Tibial artery (tissue), 4 donors: ENCODE data around the gene MAX.

Experiments
- DNase-seq, 2 donors: peaks; one replicate each; pipeline ENCODE4 v3.0.0-alpha.2; 2019
- H3K27ac ChIP-seq, 2 donors: fragments of 200-600 bp; sonication (generic) in 1 of 2; 1 replicate in 1 of 2; 2 replicates in 1 of 2; pipeline ENCODE4 v1.5.1; 2018 to 2019; ENCODE audit warnings: mild to moderate bottlenecking in 1 of 2
- H3K27me3 ChIP-seq, 2 donors: fragments of 200-600 bp; sonication (generic) in 1 of 2; one replicate each; pipeline versions ENCODE4 v1.5.1 to v1.6.0; 2016 to 2019
- H3K36me3 ChIP-seq, 3 donors: fragments of 200-600 bp; sonication (generic) in 2 of 3; one replicate each; pipeline ENCODE4 v1.5.1; 2016 to 2019; ENCODE audit warnings: mild to moderate bottlenecking in 2 of 3
- H3K4me1 ChIP-seq, 4 donors: fragments of 200-600 bp; sonication (generic) in 2 of 4; 1 replicate in 3 of 4; 2 replicates in 1 of 4; pipeline ENCODE4 v1.5.1; 2016 to 2019
- H3K4me3 ChIP-seq, 2 donors: fragments of 200-600 bp; sonication (generic) in 1 of 2; 1 replicate in 1 of 2; 2 replicates in 1 of 2; pipeline ENCODE4 v1.5.1; 2018 to 2019; ENCODE audit warnings: mild to moderate bottlenecking in 2 of 2
- H3K9me3 ChIP-seq, 3 donors: fragments of 200-600 bp; sonication (generic) in 1 of 3; one replicate each; pipeline ENCODE4 v1.5.1; 2016 to 2019
- intact Hi-C: fragments of 100-400 bp; cut with DNase I; formaldehyde crosslinking; loops from one replicate; pipeline ENCODE4 v1.15.0; 2023; ENCODE audit warnings: low total_unique reads
- TF ChIP-seq, protein P1 (sequence below), 2 experiments: fragments of 200-600 bp in 1 of 2; fragments of 450-650 bp in 1 of 2; IDR thresholded peaks; one replicate each; pipeline ENCODE4 v1.5.1; 2017 to 2019; ENCODE audit warnings: antibody characterized with exemption in 2 of 2, mild to moderate bottlenecking in 1 of 2, moderate library complexity in 1 of 2

The MAX gene

DNA sequence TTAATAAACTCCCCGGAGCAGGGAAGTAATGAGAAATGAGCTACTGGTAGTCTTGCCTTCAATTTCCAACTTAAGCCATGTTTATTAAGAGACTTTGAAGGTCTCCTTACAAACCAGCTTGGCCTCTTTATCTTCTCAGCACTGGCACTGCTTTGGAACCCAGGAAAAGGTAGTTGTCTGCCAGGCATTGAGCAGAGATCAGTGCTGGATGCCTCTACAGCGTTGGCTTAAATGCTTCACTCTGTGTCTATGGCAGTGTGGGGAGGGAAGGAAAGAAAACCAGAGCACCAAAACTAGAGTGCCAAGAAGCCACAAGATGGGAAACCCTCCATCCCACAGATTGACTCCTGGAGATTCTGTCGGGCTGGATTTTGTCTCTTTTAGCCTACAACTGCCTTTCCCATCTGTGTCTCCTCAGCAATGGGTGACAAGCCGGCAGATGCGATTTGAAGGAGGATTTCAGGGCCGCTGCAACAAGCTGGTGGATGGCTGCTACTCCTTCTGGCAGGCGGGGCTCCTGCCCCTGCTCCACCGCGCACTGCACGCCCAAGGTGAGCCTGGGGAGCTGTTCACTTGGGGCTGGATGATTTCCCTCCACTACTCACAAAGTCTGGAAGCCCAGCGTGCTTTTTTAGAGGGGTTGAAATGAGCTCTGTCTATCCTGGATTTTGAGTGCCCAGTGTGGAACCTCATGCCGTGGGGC is 58.3 kb downstream of the MAX start:
- Histone ChIP-seq H3K9me3 (no peaks in the 10 kb centered on the region), H3K4me3 (no peak overlapping the region), H3K36me3 (peaks cover 8 to 66% (median 42%) of the 10 kb centered on the region in 3 donors), H3K27me3 (no peaks in the 10 kb centered on the region), H3K4me1 (no peaks in the 10 kb centered on the region), H3K27ac (no peak overlapping the region)
- intact Hi-C loops: no loop called here
- DNase-seq: no peak
- TF ChIP-seq, protein P1, sequence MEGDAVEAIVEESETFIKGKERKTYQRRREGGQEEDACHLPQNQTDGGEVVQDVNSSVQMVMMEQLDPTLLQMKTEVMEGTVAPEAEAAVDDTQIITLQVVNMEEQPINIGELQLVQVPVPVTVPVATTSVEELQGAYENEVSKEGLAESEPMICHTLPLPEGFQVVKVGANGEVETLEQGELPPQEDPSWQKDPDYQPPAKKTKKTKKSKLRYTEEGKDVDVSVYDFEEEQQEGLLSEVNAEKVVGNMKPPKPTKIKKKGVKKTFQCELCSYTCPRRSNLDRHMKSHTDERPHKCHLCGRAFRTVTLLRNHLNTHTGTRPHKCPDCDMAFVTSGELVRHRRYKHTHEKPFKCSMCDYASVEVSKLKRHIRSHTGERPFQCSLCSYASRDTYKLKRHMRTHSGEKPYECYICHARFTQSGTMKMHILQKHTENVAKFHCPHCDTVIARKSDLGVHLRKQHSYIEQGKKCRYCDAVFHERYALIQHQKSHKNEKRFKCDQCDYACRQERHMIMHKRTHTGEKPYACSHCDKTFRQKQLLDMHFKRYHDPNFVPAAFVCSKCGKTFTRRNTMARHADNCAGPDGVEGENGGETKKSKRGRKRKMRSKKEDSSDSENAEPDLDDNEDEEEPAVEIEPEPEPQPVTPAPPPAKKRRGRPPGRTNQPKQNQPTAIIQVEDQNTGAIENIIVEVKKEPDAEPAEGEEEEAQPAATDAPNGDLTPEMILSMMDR (IDR thresholded peaks at IDR 0.05): no peak

DNA sequence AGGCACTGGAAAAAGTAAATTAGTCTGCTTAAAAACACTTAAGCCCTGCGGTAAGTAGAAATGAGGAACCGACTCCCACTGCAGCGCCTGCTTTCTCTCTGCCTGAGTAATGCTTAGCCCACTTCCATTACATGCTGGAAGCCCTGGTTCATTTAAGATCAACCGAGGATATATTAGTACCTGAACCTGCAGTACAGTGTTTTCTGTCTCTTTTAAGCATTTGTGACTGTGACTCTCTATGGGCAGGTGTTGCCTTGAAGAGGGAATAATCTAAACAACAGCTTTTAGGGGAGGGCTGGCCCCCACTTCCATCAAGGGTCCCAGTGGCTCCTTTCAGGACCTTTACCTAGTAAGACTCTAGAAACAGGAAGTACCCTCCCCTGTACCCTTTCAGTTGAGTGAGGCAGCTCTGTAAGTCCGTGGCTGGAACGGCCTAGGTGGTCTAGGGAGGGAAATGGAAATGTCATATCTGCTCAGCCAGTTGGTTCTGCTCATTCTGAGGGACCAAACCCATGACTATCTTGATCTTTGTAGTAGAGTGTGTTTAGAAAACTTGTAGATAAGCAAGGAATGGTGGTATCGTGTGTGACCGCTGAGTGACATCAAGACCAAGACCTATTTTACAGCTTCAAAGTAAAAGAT is 59.5 kb downstream of the MAX start:
- H3K36me3 ChIP-seq: peaks cover 8 to 57% (median 42%) of the 10 kb centered on the region in 3 donors
- no peaks in the 10 kb centered on the region for H3K27me3 ChIP-seq
- H3K4me3 ChIP-seq: no peak overlapping the region
- no peak overlapping the region for H3K27ac ChIP-seq
- H3K4me1 ChIP-seq: no peaks in the 10 kb centered on the region
- intact Hi-C loops: no loop called here
- DNase-seq: no peak
- no peaks in the 10 kb centered on the region for H3K9me3 ChIP-seq
- TF ChIP-seq, protein P1 (IDR thresholded peaks at IDR 0.05): no peak

DNA sequence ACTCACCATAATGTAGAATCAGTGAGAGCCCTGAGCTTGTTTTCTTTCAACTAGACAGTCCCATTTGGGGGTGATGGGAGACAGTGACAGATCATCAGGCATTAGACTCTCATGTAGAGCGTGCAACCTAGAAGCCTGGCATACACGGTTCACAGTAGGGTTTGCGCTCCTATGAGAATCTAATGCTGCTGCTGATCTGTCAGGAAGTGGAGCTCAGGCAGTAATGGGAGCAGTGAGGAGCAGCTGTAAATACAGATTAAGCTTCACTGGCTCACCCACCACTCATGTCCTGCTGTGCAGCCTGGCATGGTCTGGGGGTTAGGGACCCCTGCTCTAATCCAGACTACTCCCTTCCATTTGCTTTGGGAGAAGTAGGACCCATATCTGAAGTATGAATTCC is 60.0 kb downstream of the MAX start:
- no peak overlapping the region for H3K27ac ChIP-seq
- no peaks in the 10 kb centered on the region for H3K9me3 ChIP-seq
- DNase-seq: no peak
- no peaks in the 10 kb centered on the region for H3K4me1 ChIP-seq
- no peaks in the 10 kb centered on the region for H3K27me3 ChIP-seq
- intact Hi-C loops: no loop called here
- TF ChIP-seq, protein P1 (IDR thresholded peaks at IDR 0.05): no peak
- peaks cover 8 to 57% (median 42%) of the 10 kb centered on the region in 3 donors for H3K36me3 ChIP-seq
- H3K4me3 ChIP-seq: no peak overlapping the region

DNA sequence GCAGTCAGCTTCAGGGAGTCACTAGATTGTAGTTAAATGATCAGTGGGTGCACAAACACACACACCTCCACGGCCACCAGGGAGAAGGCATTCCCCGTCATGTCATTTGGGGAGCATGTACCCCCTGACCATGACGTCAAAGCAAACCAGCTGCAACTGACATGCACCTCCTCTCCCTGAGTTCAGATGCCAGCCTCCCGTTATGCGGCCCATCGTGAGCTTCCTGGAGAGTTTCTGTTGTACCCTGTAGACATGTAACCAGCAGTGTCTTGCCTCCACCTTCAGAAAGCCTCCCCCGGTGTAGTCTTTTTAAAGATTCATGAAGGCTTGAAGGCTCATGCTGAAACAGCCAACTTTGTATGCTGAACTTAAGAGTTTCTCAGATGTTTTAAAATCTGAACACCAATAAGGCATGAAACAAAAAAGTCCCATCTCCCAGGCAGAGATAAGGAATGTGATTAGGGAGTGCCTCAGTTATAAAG is 60.8 kb downstream of the MAX start:
- DNase-seq: no peak
- intact Hi-C loops: no loop called here
- no peak overlapping the region for H3K4me3 ChIP-seq
- H3K27me3 ChIP-seq: no peaks in the 10 kb centered on the region
- H3K9me3 ChIP-seq: no peaks in the 10 kb centered on the region
- no peak overlapping the region for H3K27ac ChIP-seq
- TF ChIP-seq, protein P1 (IDR thresholded peaks at IDR 0.05): no peak
- H3K4me1 ChIP-seq: no peaks in the 10 kb centered on the region
- H3K36me3 ChIP-seq: peaks cover 8 to 56% (median 42%) of the 10 kb centered on the region in 3 donors

DNA sequence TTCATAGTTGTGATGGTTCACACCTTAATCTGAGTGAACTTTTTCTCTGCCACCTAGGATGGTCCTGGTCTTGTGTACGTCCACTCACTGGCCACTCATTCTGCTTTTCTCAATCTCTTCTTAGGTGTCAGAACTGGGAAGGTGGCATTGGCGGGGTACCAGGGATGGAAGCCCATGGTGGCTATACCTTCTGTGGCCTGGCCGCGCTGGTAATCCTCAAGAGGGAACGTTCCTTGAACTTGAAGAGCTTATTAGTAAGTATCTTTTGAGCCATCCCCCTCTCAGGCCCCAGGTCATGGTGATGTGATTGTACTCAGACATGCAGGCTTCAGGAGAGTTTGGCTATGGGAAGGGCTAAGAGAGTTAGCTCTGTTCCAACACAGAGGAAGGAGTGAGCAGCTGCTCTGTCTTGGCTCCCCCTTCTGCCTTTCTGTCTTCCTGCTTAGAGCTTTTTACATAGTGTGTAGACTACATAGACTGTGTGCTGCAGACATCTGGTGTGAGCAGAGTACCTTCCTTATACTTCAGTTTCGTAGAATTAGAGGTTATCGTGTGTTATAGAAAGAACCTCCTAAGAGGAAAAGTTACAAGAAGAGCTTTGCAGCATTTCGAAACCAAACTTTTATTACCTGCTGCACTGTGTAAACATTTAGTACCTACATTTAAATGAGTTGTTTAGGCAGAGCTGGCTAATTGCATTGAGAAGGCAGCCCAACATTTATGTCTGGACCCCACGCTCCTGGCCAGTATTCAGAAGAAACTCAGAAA is 61.5 kb downstream of the MAX start:
- Histone ChIP-seq H3K4me1 (no peaks in the 10 kb centered on the region), H3K4me3 (no peak overlapping the region), H3K27ac (no peak overlapping the region), H3K36me3 (peaks cover 8 to 50% (median 42%) of the 10 kb centered on the region in 3 donors), H3K27me3 (no peaks in the 10 kb centered on the region), H3K9me3 (no peaks in the 10 kb centered on the region)
- intact Hi-C loops: no loop called here
- TF ChIP-seq, protein P1 (IDR thresholded peaks at IDR 0.05): no peak
- DNase-seq: no peak
